DND-41 (cell line): ENCODE measurements around the gene DGKA.

ENCODE experiments used
- ATAC-seq: fragments of 200-7000 bp; cut with Tn5 transposase; 3 replicates; pipeline ENCODE4 v1.9.1; 2021; ENCODE audit warnings: low read depth; ENCODE audit not compliant: insufficient read depth
- DNase-seq: peaks from one replicate; pipeline ENCODE4 v3.0.0-alpha.2; 2020
- H2AFZ ChIP-seq: 2 replicates; pipeline ENCODE4 v1.6.0; 2012; ENCODE audit warnings: low read depth, low read length
- H3K27ac ChIP-seq: 2 replicates; pipeline ENCODE4 v1.5.1; 2012; ENCODE audit warnings: low read length, inconsistent platforms
- H3K27me3 ChIP-seq: fragments of 200-600 bp; sonication (generic); 2 replicates; pipeline ENCODE4 v1.6.0; 2012; ENCODE audit warnings: low read length, mild to moderate bottlenecking, inconsistent platforms; ENCODE audit not compliant: insufficient read depth, poor library complexity
- H3K36me3 ChIP-seq: 2 replicates; pipeline ENCODE4 v1.5.1; 2012; ENCODE audit warnings: low read length, inconsistent platforms; ENCODE audit not compliant: insufficient read depth
- H3K4me1 ChIP-seq: 2 replicates; pipeline ENCODE4 v1.5.1; 2012; ENCODE audit warnings: mild to moderate bottlenecking, low read length; ENCODE audit not compliant: insufficient read depth
- H3K4me2 ChIP-seq: 2 replicates; pipeline ENCODE4 v1.6.0; 2012; ENCODE audit warnings: mild to moderate bottlenecking, moderate library complexity, low read length, inconsistent platforms; ENCODE audit not compliant: insufficient read depth
- H3K4me3 ChIP-seq, 2 experiments: fragments of 200-600 bp in 1 of 2; shearing (Covaris generic) in 1 of 2; 2 replicates each; pipeline ENCODE4 v1.5.1; 2012 to 2016; ENCODE audit warnings: inconsistent platforms in 2 of 2, low read length in 2 of 2, mild to moderate bottlenecking in 2 of 2, low read depth in 1 of 2, moderate library complexity in 1 of 2
- H3K79me2 ChIP-seq: 2 replicates; pipeline ENCODE4 v1.6.0; 2012; ENCODE audit warnings: low read length, inconsistent platforms; ENCODE audit not compliant: insufficient read depth
- H3K9ac ChIP-seq: 2 replicates; pipeline ENCODE4 v1.6.0; 2012; ENCODE audit warnings: low read depth, mild to moderate bottlenecking, inconsistent platforms, low read length, moderate library complexity
- H3K9me3 ChIP-seq: 2 replicates; pipeline ENCODE4 v1.5.1; 2012; ENCODE audit warnings: low read length, moderate library complexity, mild to moderate bottlenecking, inconsistent platforms; ENCODE audit not compliant: insufficient read depth, severe bottlenecking
- H4K20me1 ChIP-seq: 2 replicates; pipeline ENCODE4 v1.6.0; 2012; ENCODE audit warnings: low read length; ENCODE audit not compliant: insufficient read depth
- CTCF ChIP-seq: IDR thresholded peaks from 2 replicates; pipeline ENCODE4 v1.5.1; 2012; ENCODE audit warnings: borderline replicate concordance, low read length, moderate library complexity, mild to moderate bottlenecking; ENCODE audit not compliant: poor library complexity, severe bottlenecking; ENCODE audit errors: extremely low read depth
- EZH2 ChIP-seq: IDR thresholded peaks from 3 replicates; pipeline ENCODE4 v1.6.1; 2012; ENCODE audit warnings: borderline replicate concordance, low read depth, mild to moderate bottlenecking, moderate library complexity, low read length, inconsistent platforms; ENCODE audit not compliant: severe bottlenecking

The DGKA gene

GRCh38 chr12:55906056-55906455, 24.9 kb upstream of the DGKA start:
- Histone ChIP-seq H2AFZ (no peak overlapping the region), H3K27me3 (no peaks in the 10 kb centered on the region), H3K9ac (no peak overlapping the region), H3K27ac (no peak overlapping the region), H4K20me1 (no peaks in the 10 kb centered on the region; the same call in 1 of the 2 replicates), H3K79me2 (peaks cover 33% of the 10 kb centered on the region; the same call in 1 of the 2 replicates), H3K4me3 (no peak overlapping the region), H3K4me1 (no peaks in the 10 kb centered on the region), H3K36me3 (peaks cover 27% of the 10 kb centered on the region), H3K9me3 (no peaks in the 10 kb centered on the region), H3K4me2 (no peak overlapping the region)
- ATAC-seq (no peak), DNase-seq (no peak)
- TF ChIP-seq CTCF: no peak
- TF ChIP-seq EZH2: no peak

DNA sequence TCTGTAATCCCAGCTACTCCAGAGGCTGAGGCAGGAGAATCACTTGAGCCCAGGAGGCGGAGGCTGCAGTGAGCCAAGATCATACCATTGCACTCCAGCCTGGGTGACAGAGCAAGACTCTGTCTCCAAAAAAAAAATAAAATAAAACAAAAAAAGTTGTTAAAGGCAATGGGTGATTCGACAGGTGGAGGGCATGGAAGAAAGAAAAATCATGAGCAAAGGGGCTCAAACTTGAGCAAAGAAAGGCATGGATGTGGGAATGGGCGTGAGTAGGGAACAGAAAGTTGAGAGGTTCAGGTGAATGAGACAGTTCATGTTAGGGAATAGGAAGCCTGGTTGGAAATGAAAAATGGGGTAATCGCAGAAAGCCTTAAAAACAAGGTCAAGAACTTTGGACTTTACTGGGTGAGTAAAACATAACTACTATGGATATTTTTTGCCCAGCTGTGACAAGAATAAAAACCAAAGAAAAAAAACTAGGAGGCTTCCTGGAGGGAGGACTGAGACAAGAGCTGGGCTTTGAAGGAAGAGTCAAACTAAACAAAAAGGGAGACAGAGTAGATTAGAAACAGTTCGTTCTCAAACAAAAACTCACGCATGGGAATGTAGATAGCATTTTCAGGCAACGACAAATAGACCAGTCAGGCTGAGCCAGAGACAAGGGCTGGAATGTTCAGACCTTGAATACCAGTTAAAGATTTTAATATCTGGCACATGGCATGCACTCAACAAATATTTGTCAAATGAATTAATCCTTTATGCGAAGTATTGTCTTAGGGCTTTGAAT, 22.0 kb upstream of the DGKA start:
- TF ChIP-seq EZH2: no peak
- no peak for TF ChIP-seq CTCF
- Histone ChIP-seq H3K4me1 (no peaks in the 10 kb centered on the region), H3K79me2 (peaks cover 60% of the 10 kb centered on the region), H3K27me3 (no peaks in the 10 kb centered on the region), H2AFZ (no peak overlapping the region), H3K36me3 (peaks cover 20% of the 10 kb centered on the region; the same call in 1 of the 2 replicates), H3K4me2 (no peak overlapping the region), H3K9ac (no peak overlapping the region), H4K20me1 (peaks cover 3% of the 10 kb centered on the region; the same call in 1 of the 2 replicates), H3K9me3 (no peaks in the 10 kb centered on the region), H3K4me3 (no peak overlapping the region), H3K27ac (no peak overlapping the region)
- DNase-seq (no peak), ATAC-seq (no peak)

DNA sequence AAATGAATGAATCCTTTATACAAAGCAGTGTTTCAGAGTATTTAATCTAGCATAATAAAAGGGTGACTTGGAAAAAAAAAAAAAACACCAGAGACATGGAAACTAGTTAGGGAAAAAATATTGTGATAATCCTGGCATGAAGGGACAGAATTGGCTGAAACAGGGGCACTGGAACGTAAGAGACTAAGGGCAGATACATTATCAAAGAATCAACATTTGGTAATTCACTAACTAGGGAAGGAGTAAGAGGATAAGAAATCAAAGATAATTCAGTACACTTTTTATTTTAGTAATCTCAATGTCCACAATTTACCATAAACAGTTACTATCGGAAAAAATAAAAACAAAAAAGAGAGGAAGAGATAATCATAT, 21.5 kb upstream of the DGKA start:
- Histone ChIP-seq H3K9me3 (no peaks in the 10 kb centered on the region), H4K20me1 (peaks cover 5% of the 10 kb centered on the region; the same call in 1 of the 2 replicates), H3K4me1 (no peaks in the 10 kb centered on the region), H3K79me2 (peaks cover 64% of the 10 kb centered on the region), H3K27me3 (no peaks in the 10 kb centered on the region), H3K4me2 (no peak overlapping the region), H3K36me3 (peaks cover 25% of the 10 kb centered on the region; the same call in 1 of the 2 replicates), H3K27ac (no peak overlapping the region), H3K4me3 (no peak overlapping the region), H3K9ac (no peak overlapping the region), H2AFZ (no peak overlapping the region)
- TF ChIP-seq EZH2 (no peak), CTCF (no peak)
- DNase-seq: no peak
- no peak for ATAC-seq
